Cerebellar nuclear complex (tissue), 1 donor: ENCODE data around the gene NDFIP1.

Experiments used
- DNase-seq, 2 experiments: peaks; one replicate each; lab custom pipeline; 2025; lab: John Stamatoyannopoulos, UW

NDFIP1 gene

DNA sequence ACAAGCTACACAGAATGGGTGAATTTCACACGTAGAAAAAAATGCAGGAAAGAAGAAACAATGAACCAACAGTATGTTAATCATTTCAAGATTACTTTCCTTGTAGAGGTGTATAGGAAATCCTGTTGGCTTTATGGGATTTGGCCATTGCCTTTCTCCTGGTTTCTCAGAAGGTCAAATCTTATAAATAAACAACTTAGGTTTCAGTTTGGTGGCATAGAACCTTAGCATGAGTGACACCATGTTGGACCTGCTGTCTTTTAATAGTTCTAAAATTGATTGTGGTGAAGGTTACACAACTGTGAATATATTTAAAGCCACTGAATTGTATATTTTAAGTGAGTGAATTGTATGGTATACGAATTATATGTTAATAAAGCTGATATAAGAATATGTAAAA is 16.7 kb upstream of the NDFIP1 start:
- DNase-seq, result no peak

DNA sequence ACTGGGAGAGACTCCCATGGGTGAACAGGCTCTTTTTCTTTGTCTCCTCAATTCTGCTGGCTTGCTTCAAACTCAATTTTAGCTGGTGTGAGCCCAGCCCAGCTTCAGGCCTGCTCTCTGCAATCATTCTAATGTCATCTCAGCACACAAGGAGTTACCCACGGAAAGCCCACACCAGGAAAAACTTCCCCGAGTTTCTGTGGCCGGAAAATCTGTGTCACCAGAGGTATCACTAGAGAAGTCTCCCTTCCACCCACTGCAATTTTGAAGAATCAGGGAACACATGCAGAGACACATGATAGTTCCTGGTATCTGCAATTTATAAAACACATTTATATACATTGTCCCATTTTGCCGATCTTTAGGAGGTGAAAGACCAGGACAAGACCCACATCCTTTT is 13.5 kb upstream of the NDFIP1 start:
- no peak for DNase-seq

DNA sequence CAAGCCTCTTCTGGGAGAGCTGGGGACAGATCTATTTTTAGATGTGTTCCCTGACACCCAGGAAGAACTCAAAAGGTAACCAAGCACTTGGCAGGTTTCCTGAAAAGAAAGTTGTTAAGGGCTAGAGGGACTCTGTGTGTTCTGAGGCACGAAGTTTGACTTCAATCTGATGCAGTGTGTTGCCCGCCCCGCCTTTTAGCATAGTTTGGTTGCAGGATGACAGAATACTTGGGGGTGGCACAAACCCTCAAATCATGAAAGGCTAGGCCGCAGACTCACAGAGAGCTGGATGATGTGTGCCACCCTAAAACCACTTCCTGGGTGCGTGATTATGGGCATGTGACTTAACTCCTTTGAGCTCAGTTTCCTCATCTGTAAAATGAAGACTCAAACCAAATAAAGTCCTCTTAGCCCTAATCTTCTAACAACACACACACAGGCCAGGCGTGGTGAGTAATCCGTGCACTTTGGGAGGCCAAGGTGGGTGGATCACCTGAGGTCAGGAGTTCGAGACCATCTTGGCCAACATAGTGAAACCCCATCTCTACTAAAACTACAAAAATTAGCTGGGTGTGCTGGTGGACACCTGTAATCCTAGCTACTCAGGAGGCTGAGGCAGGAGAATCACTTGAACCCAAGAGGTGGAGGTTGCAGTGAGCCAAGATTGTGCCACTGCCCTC is 12.8 kb upstream of the NDFIP1 start:
- no peak for DNase-seq

DNA sequence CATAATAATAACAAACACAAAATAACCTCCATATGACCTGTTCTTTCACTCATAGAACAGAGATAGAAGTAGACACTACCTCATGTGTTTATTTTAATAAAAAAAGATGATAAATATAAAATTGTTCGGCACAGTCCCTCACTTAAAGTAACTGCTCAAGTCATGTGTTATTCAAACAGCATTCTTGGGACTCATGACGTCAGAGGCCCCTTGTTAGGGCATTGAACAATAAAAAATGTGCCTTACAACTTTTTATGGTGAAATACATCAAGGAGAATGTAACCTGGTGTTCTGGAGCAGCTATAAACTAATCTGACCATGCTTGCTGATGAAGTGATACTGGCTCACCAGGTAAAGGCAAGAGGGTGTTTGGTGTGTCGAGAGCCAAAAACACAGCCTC is 12.2 kb upstream of the NDFIP1 start:
- DNase-seq, result no peak

DNA sequence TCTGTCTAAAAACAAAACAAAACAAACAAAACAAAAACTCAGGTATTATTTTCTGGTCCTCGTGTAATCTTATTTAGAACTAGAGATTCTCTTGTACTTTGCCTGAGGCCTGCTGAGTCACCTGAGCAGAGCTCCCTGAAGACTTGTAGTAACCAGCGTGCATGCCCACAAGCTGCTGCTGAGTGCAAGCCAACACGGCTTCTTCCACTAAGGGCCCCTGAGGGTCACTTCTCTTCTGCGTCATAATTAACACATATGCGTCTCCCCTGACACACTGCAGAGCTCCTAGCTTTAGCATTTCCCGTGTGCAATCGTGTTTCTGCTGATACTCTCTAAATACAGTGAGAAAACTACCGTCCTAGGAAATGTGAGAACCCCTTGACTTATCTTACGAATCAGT is 10.9 kb upstream of the NDFIP1 start:
- DNase-seq, result no peak

DNA sequence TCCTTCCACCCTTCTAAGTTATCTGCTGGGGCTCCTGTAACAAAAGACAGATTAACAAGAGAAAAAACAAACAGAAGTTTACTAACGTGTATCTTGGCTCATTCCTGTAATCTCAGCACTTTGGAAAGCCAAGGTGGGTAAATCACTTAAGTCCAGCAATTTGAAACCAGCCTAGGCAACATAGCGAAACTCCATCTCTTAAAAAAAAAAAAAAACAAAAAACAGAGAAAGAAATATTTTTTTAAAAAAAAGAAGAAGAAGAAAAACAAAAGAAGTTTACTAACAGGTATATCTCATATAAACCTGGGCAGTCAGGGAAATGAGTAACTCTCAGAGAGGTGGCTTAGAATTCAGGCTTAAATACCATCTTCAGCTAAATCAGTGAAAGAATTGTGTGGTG is 10.3 kb upstream of the NDFIP1 start:
- no peak for DNase-seq

DNA sequence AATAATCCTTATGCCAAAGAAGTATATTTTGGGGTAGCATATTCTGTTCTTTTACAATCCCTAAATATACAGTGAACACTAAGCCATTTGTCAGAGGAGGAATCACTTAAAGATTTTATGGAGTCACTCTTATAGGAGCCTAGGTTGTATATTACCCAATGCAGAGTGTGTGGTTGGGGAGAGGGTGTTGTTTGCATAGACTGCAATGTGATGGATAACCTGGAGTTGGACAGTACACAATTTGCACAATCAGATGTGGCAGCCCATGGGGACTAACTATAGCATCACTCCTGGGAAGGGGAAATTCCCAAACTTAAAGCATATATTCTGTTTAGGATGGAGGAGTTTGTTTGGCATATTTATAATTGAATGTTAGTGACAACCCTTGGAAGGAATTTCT is 9.6 kb upstream of the NDFIP1 start:
- DNase-seq, result no peak

DNA sequence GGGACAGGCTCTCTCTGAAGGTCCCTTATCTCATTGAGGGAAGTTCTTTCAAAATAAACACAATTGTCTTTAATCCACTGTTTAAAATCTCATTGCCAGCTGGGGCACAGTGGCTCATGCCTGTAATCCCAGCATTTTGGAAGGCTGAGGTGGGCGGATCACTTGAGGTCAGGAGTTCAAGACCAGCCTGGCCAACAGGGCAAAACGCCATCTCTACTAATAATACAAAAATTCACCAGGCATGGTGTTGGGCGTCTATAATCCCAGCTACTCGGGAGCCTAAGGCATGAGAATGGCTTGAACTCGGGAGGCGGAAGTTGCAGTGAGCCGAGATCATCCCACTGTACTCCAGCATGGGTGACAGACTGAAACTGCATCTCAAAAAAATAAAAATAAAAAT is 8.3 kb upstream of the NDFIP1 start:
- no peak for DNase-seq

DNA sequence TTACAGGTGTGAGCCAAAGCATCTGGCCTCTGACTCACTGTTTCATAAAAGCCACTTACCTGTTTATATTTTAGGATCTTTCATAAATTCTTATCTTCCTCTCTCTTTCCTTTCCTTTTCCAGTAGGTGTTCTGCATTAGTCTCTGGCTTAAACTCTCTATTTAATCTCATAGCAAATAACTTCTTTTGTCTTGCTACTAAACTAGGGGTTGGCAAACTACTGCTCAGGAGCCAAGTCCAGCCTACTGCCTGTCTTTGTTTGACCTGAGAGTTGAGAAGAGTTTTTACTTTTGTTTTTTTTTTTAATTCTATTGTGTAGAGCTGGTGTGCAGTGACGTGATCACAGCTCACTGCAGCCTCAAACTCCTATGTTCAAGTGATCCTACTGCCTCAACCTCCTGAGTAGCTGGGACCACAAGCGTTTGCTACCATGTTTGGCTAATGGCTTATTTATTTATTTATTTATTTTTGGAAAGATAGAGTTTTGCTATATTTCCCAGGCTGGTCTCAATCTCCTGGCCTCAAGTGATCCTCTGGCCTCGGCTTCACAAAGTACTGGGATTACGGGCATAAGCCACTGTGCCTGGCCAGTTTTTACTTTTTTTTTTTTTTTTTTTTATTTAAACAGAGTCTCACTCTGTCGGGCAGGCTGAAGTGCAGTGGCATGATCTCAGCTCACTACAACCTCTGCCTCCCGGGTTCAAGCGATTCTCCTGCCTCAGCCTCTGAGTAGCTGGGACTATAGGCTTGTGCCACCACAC is 5.4 kb upstream of the NDFIP1 start:
- DNase-seq, result no peak

DNA sequence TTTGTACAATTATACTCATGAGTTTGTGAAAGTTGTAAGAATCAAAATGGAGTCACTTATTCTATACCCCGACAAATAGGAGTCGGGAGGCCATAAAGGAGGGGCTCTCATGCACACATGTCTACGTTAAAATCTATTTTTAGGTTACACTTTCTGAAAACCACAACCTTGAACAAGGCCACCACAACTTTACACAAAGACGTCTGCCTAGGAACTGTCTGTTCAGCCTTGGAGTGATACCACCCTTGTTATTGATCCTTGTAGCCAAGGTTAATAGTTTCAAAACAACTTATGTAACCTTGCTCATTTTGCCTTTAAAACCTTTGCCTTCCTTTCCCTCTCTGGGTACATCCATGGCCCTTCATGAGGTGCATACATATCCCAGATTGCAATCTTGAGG is 4.1 kb upstream of the NDFIP1 start:
- no peak for DNase-seq

DNA sequence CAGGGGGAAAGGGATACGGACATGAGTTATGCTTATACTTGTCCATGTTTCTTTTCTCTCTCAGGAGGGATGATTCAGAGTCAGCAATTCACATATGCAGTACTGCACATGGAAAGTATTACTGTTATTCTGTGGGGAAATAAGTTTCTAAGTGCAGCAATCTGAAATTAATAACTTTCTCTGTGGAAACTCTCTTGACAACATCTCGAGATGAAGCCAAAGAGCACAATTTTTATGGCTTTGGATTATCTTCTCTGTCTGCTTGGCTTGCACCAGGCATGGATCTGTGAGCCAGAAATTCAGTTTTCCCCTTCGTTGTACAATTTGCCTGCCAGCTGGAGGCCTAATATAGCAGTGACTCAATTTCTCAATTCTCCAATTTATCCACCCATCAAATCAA is 2.5 kb upstream of the NDFIP1 start:
- no peak for DNase-seq

DNA sequence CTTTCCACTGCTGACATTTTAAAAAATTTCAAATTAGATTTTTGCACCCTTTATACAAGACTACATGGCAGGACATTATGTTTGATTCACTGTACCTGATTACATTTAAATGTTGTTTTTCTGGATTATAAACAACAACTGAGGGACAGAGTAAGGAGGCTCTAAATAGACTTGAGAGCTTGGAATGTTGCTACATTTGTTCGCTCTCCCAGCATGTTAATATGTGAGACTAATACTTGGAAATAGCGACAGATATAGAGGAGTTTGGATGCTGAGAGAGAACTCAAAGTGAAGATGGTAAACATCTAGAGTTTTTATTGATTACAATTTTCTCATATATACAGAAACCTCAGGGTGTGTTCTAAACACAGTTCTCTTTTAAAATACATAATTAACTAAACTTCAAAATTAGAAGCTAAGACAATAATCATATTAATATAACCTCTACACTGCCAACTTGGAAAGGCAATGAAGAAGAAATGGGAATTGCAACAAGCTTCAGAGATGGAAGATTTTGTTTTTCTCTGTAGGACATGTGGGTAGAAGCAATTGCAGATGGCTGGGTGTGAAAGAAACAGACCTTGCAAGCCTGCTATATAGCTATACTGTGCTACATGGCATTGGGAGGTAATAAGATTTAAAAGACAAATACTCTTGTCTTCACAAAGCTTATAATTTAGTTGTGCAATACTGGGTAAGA is 1.4 kb upstream of the NDFIP1 start:
- DNase-seq, result no peak

DNA sequence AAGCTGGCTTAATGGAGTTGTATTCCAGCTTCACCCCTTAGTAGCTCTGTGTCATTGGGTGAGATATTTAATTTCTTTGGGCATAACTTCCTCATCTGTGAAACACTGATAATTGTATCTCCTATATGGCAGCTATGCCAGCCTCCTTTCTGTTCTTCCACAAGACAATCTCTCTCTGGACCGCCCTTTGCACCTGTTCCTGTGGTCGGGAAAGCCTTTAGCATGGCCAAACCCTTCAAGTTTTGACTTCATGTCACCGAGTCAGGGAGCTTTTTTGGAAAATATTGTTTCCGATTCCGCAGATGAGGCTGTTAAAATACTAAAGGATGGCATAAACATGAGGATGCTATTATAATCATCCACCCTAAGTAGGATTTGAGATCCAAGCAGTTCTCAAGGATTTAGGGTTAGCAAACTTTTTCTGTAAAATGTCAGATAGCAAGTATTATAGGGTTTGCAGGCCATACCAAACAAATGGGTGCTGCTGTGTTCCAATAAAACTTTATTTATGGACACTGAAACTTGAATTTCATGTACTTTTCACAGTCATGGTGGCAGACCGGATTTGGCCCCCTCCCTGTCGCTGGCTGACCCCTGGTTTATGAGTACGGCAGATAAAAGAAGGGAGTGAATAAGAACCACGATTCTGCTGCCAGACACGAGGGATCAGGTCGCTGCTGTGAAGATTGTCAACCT is 695 bp upstream of the NDFIP1 start:
- DNase-seq, result no peak

DNA sequence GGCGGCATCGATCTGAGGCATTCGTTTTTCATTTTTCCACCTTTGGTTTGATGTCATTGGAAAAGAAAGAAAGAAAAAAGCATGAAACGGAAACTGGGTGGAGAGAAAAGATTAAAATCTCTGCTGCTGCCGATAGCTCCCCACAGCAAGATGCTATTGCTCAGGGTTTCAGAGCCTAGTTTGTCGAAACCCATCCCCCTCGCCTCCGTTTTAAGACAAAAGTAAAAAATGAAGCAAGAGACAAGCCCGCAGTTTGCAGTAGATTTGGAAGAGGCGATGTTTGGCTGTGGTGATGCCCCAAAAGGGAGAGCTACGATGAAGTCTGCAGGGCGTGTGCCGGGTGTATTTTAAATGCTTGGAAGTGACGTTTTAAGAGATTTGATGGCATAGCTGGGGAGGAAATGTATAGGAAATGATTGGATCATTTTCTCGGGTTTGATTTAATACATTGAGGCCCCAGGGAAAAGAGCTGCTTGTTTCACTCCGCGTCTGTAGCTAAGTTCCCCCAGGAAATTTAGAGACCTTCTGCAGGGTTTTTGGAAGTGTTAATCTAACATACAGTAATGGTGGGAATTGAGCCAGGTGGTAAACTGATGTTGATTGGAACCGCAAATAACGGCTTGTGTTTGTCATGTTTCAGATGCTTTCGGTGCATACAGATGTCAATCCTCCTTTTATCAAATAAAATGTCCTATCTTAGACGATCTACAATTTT is 909 bp downstream of the NDFIP1 start:
- DNase-seq, result no peak

DNA sequence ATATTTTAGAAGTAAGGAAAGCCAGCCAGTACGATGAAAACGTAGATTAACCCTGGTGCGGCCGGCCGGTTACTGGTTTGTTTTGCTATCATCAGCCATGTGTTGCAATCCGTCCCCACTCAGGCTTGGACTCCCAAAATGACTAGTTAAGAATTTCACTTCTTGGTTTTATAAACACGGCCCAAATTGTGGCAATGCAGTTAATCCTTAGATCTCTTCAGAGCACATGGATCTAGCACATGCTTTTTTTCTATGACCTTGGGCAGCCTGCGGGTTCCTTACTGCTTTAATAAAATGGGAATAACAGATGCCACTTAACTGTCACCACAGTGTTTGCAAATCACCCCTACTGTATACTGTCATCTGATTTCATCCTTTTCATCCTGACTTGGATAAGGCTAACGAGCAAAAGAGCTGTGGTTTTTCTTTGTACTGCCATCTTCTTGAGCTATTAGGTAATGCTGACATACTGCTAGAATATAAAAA is 1.5 kb downstream of the NDFIP1 start:
- no peak for DNase-seq

DNA sequence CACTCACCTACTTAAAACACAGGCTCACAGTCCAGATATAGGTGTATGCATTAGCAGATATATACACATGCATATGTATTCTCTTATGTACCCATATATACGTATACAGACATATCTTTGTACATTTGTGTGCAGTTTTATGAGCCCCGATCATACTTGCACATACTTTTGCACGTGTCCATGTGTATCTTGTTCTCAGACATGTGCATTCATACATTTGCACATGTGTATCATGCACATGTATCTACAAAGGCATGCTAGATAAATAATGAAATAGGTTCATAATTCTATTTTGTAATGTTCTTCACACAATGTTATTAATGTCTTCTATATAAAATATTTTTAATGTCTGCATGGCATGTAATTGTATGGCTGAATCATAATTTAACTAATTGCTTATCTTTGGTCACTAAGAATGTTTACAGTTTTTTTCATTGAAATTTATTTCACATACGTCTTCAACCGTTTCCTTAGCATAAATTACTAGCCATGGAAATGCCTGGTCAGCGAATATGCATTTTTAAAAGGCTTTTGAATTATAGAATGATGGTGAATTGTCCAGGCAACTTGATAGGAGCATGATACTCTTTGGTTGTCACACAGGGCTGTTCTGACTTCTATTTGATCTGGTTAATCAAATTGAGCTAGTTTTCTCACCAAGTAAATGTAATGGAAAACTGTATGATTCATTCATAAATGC is 2.6 kb downstream of the NDFIP1 start:
- DNase-seq, result no peak

DNA sequence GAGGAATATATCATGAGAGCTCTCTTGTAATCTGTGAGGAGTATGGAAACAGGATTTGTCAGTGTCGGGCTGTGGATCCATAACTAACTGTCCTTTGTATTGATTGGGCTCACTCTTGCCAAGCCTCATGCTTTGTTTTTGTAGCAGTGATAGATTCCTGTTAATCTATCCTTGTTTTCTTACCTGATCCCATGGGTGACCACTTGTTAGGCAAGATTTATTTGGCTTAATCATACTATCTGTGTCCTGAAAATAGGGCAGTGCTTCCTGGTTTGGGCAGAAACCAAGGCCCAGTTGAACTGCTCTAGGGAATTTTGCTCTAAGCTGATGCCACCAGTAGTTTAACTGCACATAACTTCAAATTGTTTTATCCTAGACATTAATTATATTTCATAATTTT is 6.1 kb downstream of the NDFIP1 start:
- DNase-seq, result no peak

DNA sequence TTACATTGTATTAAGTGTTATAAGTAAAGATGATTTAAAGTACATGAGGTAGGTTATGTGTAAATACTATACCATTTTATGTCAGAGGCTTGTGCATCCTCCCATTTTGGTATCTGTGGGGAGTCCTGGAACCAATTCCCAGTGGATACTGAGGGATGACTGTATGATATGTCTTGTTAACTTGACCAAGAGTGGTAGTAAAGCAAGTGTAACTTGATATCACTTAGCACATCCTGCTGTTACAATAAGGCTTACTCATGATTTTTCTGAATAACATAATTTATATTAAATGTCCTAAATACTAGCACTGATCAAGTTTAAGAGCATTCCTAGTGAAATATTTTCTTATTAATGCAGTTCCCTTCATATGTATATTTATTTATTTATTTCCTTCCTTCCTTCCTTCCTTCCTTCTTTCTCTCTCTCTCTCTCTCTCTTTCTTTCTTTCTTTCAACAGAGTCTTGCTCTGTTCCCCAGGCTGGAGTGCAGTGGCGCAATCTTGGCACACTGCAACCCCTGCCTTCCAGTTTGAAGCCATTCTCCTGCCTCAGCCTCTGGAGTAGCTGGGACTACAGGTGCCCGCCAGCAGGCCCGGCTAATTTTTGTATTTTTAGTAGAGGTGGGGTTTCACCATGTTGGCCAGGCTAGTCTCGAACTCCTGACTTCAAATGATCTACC is 7.5 kb downstream of the NDFIP1 start:
- DNase-seq, result no peak

DNA sequence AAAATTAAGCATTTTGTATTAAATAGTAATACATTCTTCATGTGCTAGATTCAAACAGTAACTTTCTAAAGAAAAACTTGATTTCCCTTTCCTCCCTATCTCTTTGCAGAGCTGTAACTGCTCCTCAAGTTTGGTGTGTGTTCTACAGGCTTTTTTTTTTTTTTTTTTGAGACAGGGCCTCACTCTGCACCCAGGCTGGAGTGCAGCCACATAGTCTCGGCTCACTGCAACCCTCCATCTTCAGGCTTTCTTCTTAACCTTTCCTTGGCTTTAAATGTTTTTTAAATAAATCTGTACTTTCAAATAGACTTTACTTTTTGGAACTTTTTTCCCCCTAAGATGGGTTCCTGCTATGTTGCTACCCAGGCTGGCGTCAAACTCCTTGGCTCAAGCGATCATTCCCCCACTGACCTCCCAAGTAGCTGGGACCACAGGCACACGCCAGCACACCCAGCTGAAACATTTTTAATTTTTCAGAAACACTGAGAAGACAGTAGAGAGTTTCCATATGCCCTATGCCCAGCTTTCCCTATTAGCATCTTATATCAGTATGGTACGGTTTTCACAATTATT is 9.1 kb downstream of the NDFIP1 start:
- no peak for DNase-seq

DNA sequence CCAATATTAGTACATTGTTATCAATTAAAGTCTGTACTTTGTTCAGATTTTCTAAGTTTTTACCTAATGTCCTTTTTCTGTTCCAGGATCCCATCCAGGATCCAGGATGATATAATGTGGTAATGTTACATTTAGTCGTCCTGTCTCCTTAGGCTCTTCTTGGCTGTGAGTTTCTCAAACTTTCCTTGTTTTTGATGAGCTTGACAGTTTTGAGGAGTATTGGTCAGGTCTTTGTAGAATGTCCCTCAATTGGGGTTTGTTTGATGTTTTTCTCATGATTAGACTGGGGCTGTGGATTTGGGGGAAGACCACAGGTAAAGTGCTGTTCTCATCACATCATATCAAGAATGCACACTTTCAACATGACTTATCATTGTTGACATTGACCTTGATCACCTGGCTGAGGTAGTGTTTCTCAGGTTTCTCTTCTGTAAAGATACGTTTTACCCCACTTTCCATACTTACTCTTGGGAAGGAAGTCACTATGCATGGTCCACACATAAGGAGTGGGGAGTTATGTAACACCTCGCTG is 9.6 kb downstream of the NDFIP1 start:
- DNase-seq, result no peak
